A673 (cell line): ENCODE results near the gene TMEM156. TPM values are rescaled to one million over a fixed set of nuclear protein-coding genes. Genes with fewer than 3 reads are reported as not detected.
A peak's percentile ranks its signal among the peaks of the same experiment; 100 is the strongest.

Experiments used
- BruUV-seq: library from RNA; stranded (reverse); fragments of 400-500 nt; replicated peaks from 2 replicates; lab custom pipeline; 2021; lab: Mats Ljungman, UMichigan
- CTCF ChIA-PET: fragments of 300-600 bp; sonication (Branson Sonifier 250); formaldehyde crosslinking; loops from one replicate; lab custom pipeline; 2022; ENCODE audit warnings: antibody characterized with exemption; lab: Charles Lee
- POLR2A ChIA-PET: fragments of 300-600 bp; sonication (Branson Sonifier 250); formaldehyde crosslinking; loops from one replicate; lab custom pipeline; 2022; ENCODE audit warnings: antibody characterized with exemption; ENCODE audit not compliant: low non-redundant PET; lab: Charles Lee
- DNase-seq: peaks from one replicate; pipeline ENCODE4 v3.0.0-alpha.2; 2015; ENCODE audit warnings: low spot score
- H3K27ac ChIP-seq: fragments of 200-600 bp; sonication (generic); 2 replicates; pipeline ENCODE4 v1.5.1; 2016; ENCODE audit warnings: mixed run types, low read depth, mild to moderate bottlenecking, mixed read lengths, antibody characterized with exemption, low read length; ENCODE audit not compliant: poor library complexity, severe bottlenecking
- H3K27me3 ChIP-seq: fragments of 200-600 bp; sonication (generic); replicated peaks from 2 replicates; pipeline ENCODE4 v1.6.1; 2017; ENCODE audit warnings: mixed run types, low read depth, mild to moderate bottlenecking, mixed read lengths, antibody characterized with exemption, low read length; ENCODE audit not compliant: insufficient read depth, poor library complexity
- H3K36me3 ChIP-seq: fragments of 200-600 bp; sonication (generic); 2 replicates; pipeline ENCODE4 v1.6.1; 2016; ENCODE audit warnings: mixed run types, mild to moderate bottlenecking, mixed read lengths, antibody characterized with exemption, low read length; ENCODE audit not compliant: insufficient read depth, poor library complexity, severe bottlenecking
- H3K4me1 ChIP-seq: fragments of 200-600 bp; sonication (generic); 2 replicates; pipeline ENCODE4 v1.6.1; 2017; ENCODE audit warnings: mixed run types, mild to moderate bottlenecking, mixed read lengths, antibody characterized with exemption, low read length; ENCODE audit not compliant: insufficient read depth, poor library complexity, severe bottlenecking
- H3K4me3 ChIP-seq: fragments of 200-600 bp; sonication (generic); 2 replicates; pipeline ENCODE4 v1.5.1; 2016; ENCODE audit warnings: low read depth, mixed run types, mild to moderate bottlenecking, mixed read lengths, low read length; ENCODE audit not compliant: poor library complexity, severe bottlenecking
- H3K9me3 ChIP-seq: fragments of 200-600 bp; sonication (generic); 2 replicates; pipeline ENCODE4 v1.6.1; 2016; ENCODE audit warnings: mixed run types, low read depth, mild to moderate bottlenecking, mixed read lengths, antibody characterized with exemption, low read length; ENCODE audit not compliant: poor library complexity, severe bottlenecking
- EZH2 ChIP-seq: fragments of 200-600 bp; sonication (generic); IDR thresholded peaks from 2 replicates; pipeline ENCODE4 v1.6.1; 2017; ENCODE audit warnings: borderline replicate concordance, low read depth, mild to moderate bottlenecking, mixed read lengths, antibody characterized with exemption, low read length; ENCODE audit not compliant: poor library complexity, severe bottlenecking
- intact Hi-C: fragments of 100-400 bp; cut with micrococcal nuclease; formaldehyde crosslinking; loops from one replicate; pipeline ENCODE4 v1.10.0; 2022; ENCODE audit not compliant: unreplicated experiment
- total RNA-seq: library from RNA; stranded (reverse); gene quantifications from 2 replicates; pipeline ENCODE4 v1.2.3, GENCODE V29; 2021
- TF ChIP-seq, protein P1 (sequence below): fragments of 300-800, 200-600 bp; sonication (generic); conservative IDR thresholded peaks from 2 replicates; pipeline ENCODE4 v1.5.1; 2017; ENCODE audit warnings: low read depth, mild to moderate bottlenecking, antibody characterized with exemption, low read length, moderate library complexity, mixed read lengths

Gene TMEM156
- total RNA-seq, 1 experiment from 2014 or later, result not detected

DNA sequence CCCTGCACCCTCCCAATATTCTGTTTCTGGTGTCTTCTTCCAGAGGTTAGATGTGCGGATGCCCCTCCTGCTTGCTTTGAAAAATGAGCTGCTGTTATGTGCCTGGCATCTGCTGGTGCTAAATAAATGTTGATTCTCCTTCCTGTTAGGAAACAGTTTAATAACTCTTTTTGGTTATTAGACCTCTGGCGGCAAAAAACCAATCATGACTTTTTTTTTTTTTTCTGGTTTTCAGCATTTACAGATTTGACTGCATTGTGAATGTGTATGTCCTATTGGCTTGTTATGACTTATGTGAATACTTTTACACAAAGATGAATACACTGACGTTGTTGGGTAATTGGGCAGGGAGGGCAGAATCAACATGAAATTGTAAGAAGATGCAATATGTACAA, 13.6 kb upstream of the TMEM156 start:
- ChIA-PET POLR2A (no interaction called here), CTCF (no interaction called here)
- Histone ChIP-seq H3K36me3 (no peaks in the 10 kb centered on the region), H3K9me3 (no peaks in the 10 kb centered on the region), H3K27me3 (no peaks in the 10 kb centered on the region), H3K27ac (no peak overlapping the region), H3K4me3 (peak overlapping the region; percentile 70), H3K4me1 (peaks cover 13% of the 10 kb centered on the region)
- intact Hi-C loops, result no loop called here
- BruUV-seq, result no TSS peak
- TF ChIP-seq, protein P1, sequence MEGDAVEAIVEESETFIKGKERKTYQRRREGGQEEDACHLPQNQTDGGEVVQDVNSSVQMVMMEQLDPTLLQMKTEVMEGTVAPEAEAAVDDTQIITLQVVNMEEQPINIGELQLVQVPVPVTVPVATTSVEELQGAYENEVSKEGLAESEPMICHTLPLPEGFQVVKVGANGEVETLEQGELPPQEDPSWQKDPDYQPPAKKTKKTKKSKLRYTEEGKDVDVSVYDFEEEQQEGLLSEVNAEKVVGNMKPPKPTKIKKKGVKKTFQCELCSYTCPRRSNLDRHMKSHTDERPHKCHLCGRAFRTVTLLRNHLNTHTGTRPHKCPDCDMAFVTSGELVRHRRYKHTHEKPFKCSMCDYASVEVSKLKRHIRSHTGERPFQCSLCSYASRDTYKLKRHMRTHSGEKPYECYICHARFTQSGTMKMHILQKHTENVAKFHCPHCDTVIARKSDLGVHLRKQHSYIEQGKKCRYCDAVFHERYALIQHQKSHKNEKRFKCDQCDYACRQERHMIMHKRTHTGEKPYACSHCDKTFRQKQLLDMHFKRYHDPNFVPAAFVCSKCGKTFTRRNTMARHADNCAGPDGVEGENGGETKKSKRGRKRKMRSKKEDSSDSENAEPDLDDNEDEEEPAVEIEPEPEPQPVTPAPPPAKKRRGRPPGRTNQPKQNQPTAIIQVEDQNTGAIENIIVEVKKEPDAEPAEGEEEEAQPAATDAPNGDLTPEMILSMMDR, result no peak
- no peak for TF ChIP-seq EZH2
- no peak for DNase-seq

- H3K27ac ChIP-seq, result no peak overlapping the region
- no peaks in the 10 kb centered on the region for H3K9me3 ChIP-seq
- BruUV-seq, result no TSS peak
- H3K4me3 ChIP-seq, result peak overlapping the region; percentile 70
- TF ChIP-seq, protein P1, result no peak
- TF ChIP-seq EZH2, result no peak
- POLR2A ChIA-PET, result no interaction called here
- H3K36me3 ChIP-seq, result no peaks in the 10 kb centered on the region
- intact Hi-C loops, result no loop called here
- peaks cover 13% of the 10 kb centered on the region for H3K4me1 ChIP-seq
- DNase-seq, result no peak
- CTCF ChIA-PET, result no interaction called here
- no peaks in the 10 kb centered on the region for H3K27me3 ChIP-seq
Observed at GRCh38 chr4:39044956-39045826, 13.0 kb upstream of the TMEM156 start.

- H3K27me3 ChIP-seq, result no peaks in the 10 kb centered on the region
- ChIA-PET CTCF (interaction anchor here (1.2 kb wide), 1 partner anchor 91 kb away, joined by 3 read pairs; no protein-coding TSS in a partner anchor), POLR2A (no interaction called here)
- no peak for TF ChIP-seq EZH2
- TF ChIP-seq, protein P1, result no peak
- H3K36me3 ChIP-seq, result no peaks in the 10 kb centered on the region
- intact Hi-C loops, result no loop called here
- H3K4me3 ChIP-seq, result peak overlapping the region; percentile 70
- H3K27ac ChIP-seq, result peak overlapping the region; percentile 66
- DNase-seq, result peak; percentile 89
- no peaks in the 10 kb centered on the region for H3K9me3 ChIP-seq
- peaks cover 13% of the 10 kb centered on the region for H3K4me1 ChIP-seq
- BruUV-seq, result no TSS peak
Observed at GRCh38 chr4:39044364-39044955, 12.3 kb upstream of the TMEM156 start.
